HepG2 (cell line): ENCODE measurements around the gene GRK4. TPM values are rescaled to one million over a fixed set of nuclear protein-coding genes. Genes with fewer than 3 reads are reported as not detected.

ENCODE experiments used
- ATF7-NPFF ChIP-seq: sonication (generic); formaldehyde crosslinking; IDR thresholded peaks from 2 replicates; pipeline ENCODE4 v1.8.1; 2023; ENCODE audit warnings: mild to moderate bottlenecking, low read depth, missing genetic modification reagents, moderate library complexity
- BRF2 ChIP-seq: sonication (generic); formaldehyde crosslinking; IDR thresholded peaks from 2 replicates; pipeline ENCODE4 v1.8.1; 2022; ENCODE audit warnings: mild to moderate bottlenecking, missing genetic modification reagents
- DNMT3B ChIP-seq: conservative IDR thresholded peaks from 2 replicates; pipeline ENCODE4 v1.6.1; 2016; ENCODE audit warnings: missing biosample characterization, control low read depth
- EHMT2 ChIP-seq: fragments of 200-600 bp; sonication (generic); IDR thresholded peaks from 2 replicates; pipeline ENCODE4 v1.7.0; 2017; ENCODE audit warnings: antibody characterized with exemption, low read depth, low read length, borderline replicate concordance
- EZH2 ChIP-seq: conservative IDR thresholded peaks from 2 replicates; pipeline ENCODE4 v1.6.1; 2012; ENCODE audit warnings: mild to moderate bottlenecking, low read depth, low read length, moderate library complexity
- FIP1L1 ChIP-seq: fragments of 200-400 bp; formaldehyde crosslinking; IDR thresholded peaks from 2 replicates; pipeline ENCODE4 v1.6.1; 2018; ENCODE audit warnings: low read depth, mild to moderate bottlenecking, low read length, moderate library complexity, borderline replicate concordance; ENCODE audit not compliant: insufficient read depth
- FOXK1 ChIP-seq: sonication (generic); formaldehyde crosslinking; IDR thresholded peaks from 2 replicates; pipeline ENCODE4 v1.4.0; 2020; ENCODE audit warnings: low read depth, missing genetic modification reagents, borderline replicate concordance
- HOMEZ ChIP-seq: IDR thresholded peaks from 2 replicates; pipeline ENCODE4 v1.6.1; 2016; ENCODE audit warnings: low read depth
- JARID2 ChIP-seq: sonication (generic); formaldehyde crosslinking; IDR thresholded peaks from 2 replicates; pipeline ENCODE4 v1.8.1; 2023; ENCODE audit warnings: missing genetic modification reagents, inconsistent platforms; ENCODE audit not compliant: insufficient replicate concordance
- NCOA5 ChIP-seq: sonication (generic); formaldehyde crosslinking; IDR thresholded peaks from 2 replicates; pipeline ENCODE4 v1.4.0; 2020; ENCODE audit warnings: missing genetic modification reagents
- PHF20 ChIP-seq: sonication (generic); formaldehyde crosslinking; IDR thresholded peaks from 2 replicates; pipeline ENCODE4 v1.5.0; 2020; ENCODE audit warnings: mild to moderate bottlenecking, missing genetic modification reagents
- SMYD3 ChIP-seq: sonication (generic); formaldehyde crosslinking; IDR thresholded peaks from 2 replicates; pipeline ENCODE4 v1.8.1; 2023; ENCODE audit warnings: mild to moderate bottlenecking, missing genetic modification reagents
- SOX5 ChIP-seq: IDR thresholded peaks from 2 replicates; pipeline ENCODE4 v1.6.1; 2016; ENCODE audit warnings: borderline replicate concordance
- SRSF9 ChIP-seq: fragments of 200-400 bp; formaldehyde crosslinking; IDR thresholded peaks from 2 replicates; pipeline ENCODE4 v1.6.1; 2018; ENCODE audit warnings: borderline replicate concordance, mild to moderate bottlenecking, low read depth, low read length; ENCODE audit not compliant: insufficient read depth, poor library complexity, severe bottlenecking
- STAG1 ChIP-seq: sonication (generic); formaldehyde crosslinking; IDR thresholded peaks from 2 replicates; pipeline ENCODE4 v1.4.0; 2020; ENCODE audit warnings: missing genetic modification reagents
- TCF12 ChIP-seq, 2 experiments: fragments of 450-650 bp in 1 of 2; sonication (generic) in 1 of 2; formaldehyde crosslinking in 1 of 2; IDR thresholded peaks; 2 replicates each; pipeline versions ENCODE4 v1.6.1 to v1.8.0; 2017 to 2022; ENCODE audit warnings: antibody characterized with exemption in 1 of 2, mild to moderate bottlenecking in 1 of 2, missing genetic modification reagents in 1 of 2, moderate library complexity in 1 of 2
- TCF7L2 ChIP-seq: IDR thresholded peaks from 2 replicates; pipeline ENCODE4 v1.6.1; 2011; ENCODE audit warnings: mild to moderate bottlenecking, low read depth, low read length, moderate library complexity
- TFAP4 ChIP-seq: sonication (generic); IDR thresholded peaks from 2 replicates; pipeline ENCODE4 v1.6.1; 2016; ENCODE audit warnings: low read depth, borderline replicate concordance
- ZBTB2 ChIP-seq: sonication (generic); formaldehyde crosslinking; IDR thresholded peaks from 2 replicates; pipeline ENCODE4 v1.8.0; 2022; ENCODE audit warnings: low read depth, missing genetic modification reagents
- ZFY ChIP-seq: sonication (generic); formaldehyde crosslinking; IDR thresholded peaks from 2 replicates; pipeline ENCODE4 v1.4.0; 2020; ENCODE audit warnings: missing genetic modification reagents
- ZNF235 ChIP-seq: sonication (generic); formaldehyde crosslinking; IDR thresholded peaks from 2 replicates; pipeline ENCODE4 v1.8.1; 2023; ENCODE audit warnings: mild to moderate bottlenecking, missing genetic modification reagents, borderline replicate concordance
- ZNF253 ChIP-seq: sonication (generic); formaldehyde crosslinking; IDR thresholded peaks from 2 replicates; pipeline ENCODE4 v1.8.0; 2022; ENCODE audit warnings: mild to moderate bottlenecking, missing genetic modification reagents, borderline replicate concordance
- ZNF350 ChIP-seq: sonication (generic); formaldehyde crosslinking; IDR thresholded peaks from 2 replicates; pipeline ENCODE4 v1.4.0; 2020; ENCODE audit warnings: mild to moderate bottlenecking, low read depth, missing genetic modification reagents, borderline replicate concordance
- ZNF616 ChIP-seq: sonication (generic); formaldehyde crosslinking; IDR thresholded peaks from 2 replicates; pipeline ENCODE4 v1.5.0; 2020; ENCODE audit warnings: low read depth, mild to moderate bottlenecking, missing genetic modification reagents
- ZSCAN21 ChIP-seq: sonication (generic); formaldehyde crosslinking; IDR thresholded peaks from 2 replicates; pipeline ENCODE4 v1.8.0; 2022; ENCODE audit warnings: mild to moderate bottlenecking, missing genetic modification reagents, moderate library complexity, borderline replicate concordance
- polyA plus RNA-seq, 8 experiments: library from polyadenylated mRNA; depleted of rRNA in 3 of 8; stranded (reverse) in 7 of 8; unstranded in 1 of 8; fragments of >200 nt; fragmentation: Illumina TruSeq in 4 of 8; extraction: Trizol in 4 of 8; gene quantifications; 2 replicates each; pipeline versions ENCODE4 v1.2.1 to v1.2.3, GENCODE V29; 2011 to 2016; ENCODE audit warnings: low read depth in 4 of 8, missing spikeins in 1 of 8, mixed read lengths in 1 of 8; ENCODE audit not compliant: insufficient read depth in 1 of 8
- total RNA-seq, 5 experiments: library from RNA; depleted of rRNA; stranded (reverse); fragments of >200 nt; fragmentation: Illumina TruSeq; extraction: Trizol; gene quantifications; 2 replicates each; pipeline ENCODE4 v1.2.3, GENCODE V29; 2016; ENCODE audit warnings: low read depth in 1 of 5

GRK4 gene
- total and polyA plus RNA-seq, 2 of the 13 experiments (the other 11 are each of a cell fraction or from before 2014, with no cell fraction given) = 1.8 to 2.0 TPM

- peak; percentile 47; the same call in 1 of the 2 replicates for TF ChIP-seq ZFY (CRISPR knock-in tag)
- TF ChIP-seq DNMT3B (CRISPR knock-in tag) = no peak
- no peak for TF ChIP-seq SMYD3 (CRISPR knock-in tag)
- no peak for TF ChIP-seq TCF12 (IDR thresholded peaks at IDR 0.05)
- TF ChIP-seq TCF12 (CRISPR knock-in tag; IDR thresholded peaks at IDR 0.05) = no peak
- no peak for TF ChIP-seq EHMT2
- TF ChIP-seq ZBTB2 (CRISPR knock-in tag) = no peak
- no peak for TF ChIP-seq PHF20 (CRISPR knock-in tag)
- no peak for TF ChIP-seq ZSCAN21 (CRISPR knock-in tag)
- TF ChIP-seq TCF7L2 = no peak
- no peak for TF ChIP-seq SRSF9
- no peak for TF ChIP-seq STAG1 (CRISPR knock-in tag)
- no peak for TF ChIP-seq HOMEZ (CRISPR knock-in tag)
- TF ChIP-seq NCOA5 = no peak
- TF ChIP-seq ZNF253 = no peak
- no peak for TF ChIP-seq FOXK1 (CRISPR knock-in tag)
- no peak for TF ChIP-seq FIP1L1
- TF ChIP-seq ZNF350 (CRISPR knock-in tag) = no peak
- no peak for TF ChIP-seq ZNF616 (CRISPR knock-in tag)
- TF ChIP-seq ZNF235 (CRISPR knock-in tag) = no peak
- TF ChIP-seq BRF2 (CRISPR knock-in tag) = no peak
- no peak for TF ChIP-seq JARID2 (CRISPR knock-in tag)
- peak; percentile 74; the same call in 1 of the 2 replicates for TF ChIP-seq TFAP4
- TF ChIP-seq SOX5 = no peak
- no peak for TF ChIP-seq EZH2
- TF ChIP-seq ATF7-NPFF (CRISPR knock-in tag) = no peak
Observed at GRCh38 chr4:3036131-3036952, 73.0 kb downstream of the GRK4 start (continued).
